ENCODE results near the gene RELA.
"Not testable (repeated sequence)": the region's sequence is repeated elsewhere in the genome, so short reads cannot be mapped to it uniquely, and the experiment has no call there.

Gene RELA

GRCh38 chr11:65663639-65664200 lies 1.0 kb upstream of the RELA start:
- peak; percentile 64 for DNase-seq

- DNase-seq, result no peak
These were observed 393 bp downstream of the RELA start for GRCh38 chr11:65662247-65662798.

DNA sequence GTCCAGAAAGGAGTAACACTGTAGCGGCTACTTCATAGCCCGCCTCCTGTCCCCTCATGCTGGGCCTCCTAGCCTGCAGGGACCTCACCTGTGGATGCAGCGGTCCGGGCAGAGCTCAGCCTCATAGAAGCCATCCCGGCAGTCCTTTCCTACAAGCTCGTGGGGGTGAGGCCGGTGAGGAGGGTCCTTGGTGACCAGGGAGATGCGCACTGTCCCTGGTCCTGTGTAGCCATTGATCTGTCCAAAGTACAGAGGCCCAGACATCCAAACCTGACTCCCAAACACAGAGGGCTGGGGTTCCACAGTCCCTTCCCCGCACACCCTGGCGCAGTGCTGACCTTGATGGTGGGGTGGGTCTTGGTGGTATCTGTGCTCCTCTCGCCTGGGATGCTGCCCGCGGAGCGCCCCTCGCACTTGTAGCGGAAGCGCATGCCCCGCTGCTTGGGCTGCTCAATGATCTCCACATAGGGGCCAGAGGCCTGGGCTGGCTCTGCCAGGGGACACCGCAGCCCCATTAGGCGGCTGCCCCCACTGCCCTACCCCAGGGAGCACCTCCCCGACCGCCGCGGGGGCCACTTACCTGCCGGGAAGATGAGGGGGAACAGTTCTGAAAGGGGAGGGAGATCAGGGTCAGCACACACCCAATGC lies 993 bp downstream of the RELA start:
- DNase-seq, result no peak

GRCh38 chr11:65660908-65661307 lies 1.8 kb downstream of the RELA start:
- DNase-seq, result not testable (repeated sequence)

- DNase-seq, result no peak
These were observed 2.7 kb downstream of the RELA start for GRCh38 chr11:65660038-65660437.

DNA sequence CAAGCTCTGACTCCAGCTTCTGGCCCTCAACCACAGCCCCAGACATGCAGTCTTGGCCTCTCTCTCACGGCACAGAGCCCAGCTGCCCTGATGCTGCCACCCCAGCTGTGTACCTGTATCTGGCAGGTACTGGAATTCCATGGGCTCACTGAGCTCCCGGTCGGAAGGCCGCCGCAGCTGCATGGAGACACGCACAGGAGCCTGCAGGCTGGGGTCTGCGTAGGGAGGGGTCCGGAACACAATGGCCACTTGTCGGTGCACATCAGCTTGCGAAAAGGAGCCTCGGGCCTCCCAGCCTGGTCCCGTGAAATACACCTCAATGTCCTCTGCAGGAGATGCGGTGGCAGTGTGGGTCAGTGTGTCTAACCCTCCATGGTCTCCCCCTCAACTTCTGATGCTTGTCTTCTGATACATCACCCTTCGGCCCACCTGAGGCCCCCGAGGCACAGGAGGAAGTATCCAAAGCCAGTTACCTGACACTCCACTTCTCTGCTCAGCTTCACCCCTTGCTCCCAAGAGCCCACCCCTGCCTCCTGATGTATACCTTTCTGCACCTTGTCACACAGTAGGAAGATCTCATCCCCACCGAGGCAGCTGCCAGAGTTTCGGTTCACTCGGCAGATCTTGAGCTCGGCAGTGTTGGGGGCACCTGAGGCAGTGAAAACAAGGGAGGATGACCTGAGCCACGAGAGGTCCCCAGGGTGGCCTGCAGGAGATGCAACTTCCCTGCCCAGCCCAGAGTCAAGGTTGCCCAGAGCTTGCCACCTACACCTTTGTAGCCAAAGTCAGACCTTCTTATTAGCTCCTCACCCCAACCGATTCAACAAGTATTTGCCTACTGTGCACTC lies 4.3 kb downstream of the RELA start:
- no peak for DNase-seq

GRCh38 chr11:65657426-65657825 lies 5.3 kb downstream of the RELA start:
- DNase-seq, result no peak

GRCh38 chr11:65655570-65656332 lies 7.0 kb downstream of the RELA start:
- DNase-seq, result no peak

DNA sequence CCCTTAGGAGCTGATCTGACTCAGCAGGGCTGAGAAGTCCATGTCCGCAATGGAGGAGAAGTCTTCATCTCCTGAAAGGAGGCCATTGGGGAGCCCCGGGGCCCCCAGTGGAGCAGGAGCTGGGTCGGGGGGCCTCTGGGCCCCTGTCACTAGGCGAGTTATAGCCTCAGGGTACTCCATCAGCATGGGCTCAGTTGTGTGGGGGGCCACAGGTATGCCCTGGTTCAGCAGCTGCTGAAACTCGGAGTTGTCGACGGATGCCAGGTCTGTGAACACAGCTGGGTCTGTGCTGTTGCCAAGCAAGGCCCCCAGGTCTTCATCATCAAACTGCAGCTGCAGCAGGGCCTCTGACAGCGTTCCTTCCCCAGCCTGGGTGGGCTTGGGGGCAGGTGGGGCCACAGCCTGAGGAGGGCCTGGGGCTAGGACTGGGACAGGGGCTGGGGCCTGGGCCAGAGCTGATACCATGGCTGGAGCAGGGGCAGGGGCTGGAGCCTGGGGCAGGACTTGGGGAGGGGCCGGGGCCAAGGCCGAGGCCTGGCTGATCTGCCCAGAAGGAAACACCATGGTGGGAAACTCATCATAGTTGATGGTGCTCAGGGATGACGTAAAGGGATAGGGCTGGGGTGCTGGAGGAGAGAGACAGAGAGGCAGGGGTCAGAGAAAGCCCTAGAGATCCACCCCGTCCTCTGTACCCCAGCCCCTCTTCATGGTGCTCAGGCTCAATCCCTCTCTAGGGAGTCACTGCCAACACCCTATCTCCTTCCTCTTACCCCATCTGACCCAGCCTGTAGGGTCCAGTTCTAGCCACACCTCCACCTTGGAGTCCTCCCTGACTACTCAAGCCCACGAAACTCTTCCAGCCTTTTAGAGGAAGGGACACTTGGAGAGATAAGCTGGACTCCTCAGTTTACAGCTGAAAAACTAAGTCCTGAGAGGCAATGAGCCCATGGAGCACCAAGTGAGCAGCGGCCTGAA lies 8.1 kb downstream of the RELA start:
- no peak for DNase-seq

- no peak for DNase-seq
These were observed 9.2 kb downstream of the RELA start for GRCh38 chr11:65653229-65654225.

GRCh38 chr11:65652511-65653228 lies 10.0 kb downstream of the RELA start:
- peak; percentile 93 for DNase-seq

- DNase-seq, result no peak
These were observed 10.9 kb downstream of the RELA start for GRCh38 chr11:65651589-65652510.

GRCh38 chr11:65651339-65651588 lies 11.5 kb downstream of the RELA start:
- DNase-seq, result no peak

GRCh38 chr11:65650547-65651338 lies 12.0 kb downstream of the RELA start:
- DNase-seq, result no peak

DNA sequence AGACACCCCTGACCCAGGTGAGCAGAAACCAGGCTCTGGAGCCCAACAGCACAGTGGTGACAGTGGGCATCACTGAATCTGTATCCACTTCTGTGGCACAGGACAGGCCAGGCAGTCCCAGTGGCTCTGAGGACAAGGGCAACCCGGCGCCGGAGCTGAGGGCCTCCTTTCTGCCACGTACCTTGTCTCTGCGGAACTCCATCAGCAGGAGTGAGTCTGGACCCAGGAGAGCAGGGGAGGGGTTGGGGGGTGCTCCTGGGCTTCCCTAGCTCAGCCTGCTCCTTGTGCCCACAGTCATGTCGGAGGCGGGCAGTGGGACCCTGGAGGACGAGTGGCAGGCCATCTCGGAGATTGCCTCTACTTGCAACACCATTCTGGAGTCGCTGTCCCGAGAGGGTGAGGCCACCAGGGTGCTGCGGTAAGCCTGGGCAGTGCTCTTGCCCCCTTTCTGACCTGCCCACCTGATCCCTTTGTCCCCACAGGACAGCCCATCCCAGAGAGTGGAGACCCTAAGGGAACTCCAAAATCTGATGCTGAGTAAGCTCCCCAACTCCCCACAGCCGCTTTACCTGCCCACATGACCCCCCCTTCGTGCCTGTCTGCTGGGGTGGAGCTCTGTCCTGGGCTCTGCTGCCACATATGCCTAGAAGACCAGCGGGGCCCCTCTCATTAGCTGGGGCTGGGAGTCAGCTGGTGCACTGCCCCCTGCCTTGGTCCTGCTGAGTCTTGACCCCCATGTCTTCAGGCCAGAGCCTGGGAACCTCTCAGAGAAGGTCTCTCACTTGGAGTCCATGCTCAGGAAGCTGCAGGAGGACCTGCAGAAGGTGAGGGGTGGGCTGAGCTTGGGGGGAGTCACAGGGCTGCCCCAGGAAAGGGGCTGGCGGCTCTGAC lies 12.8 kb downstream of the RELA start:
- no peak for DNase-seq

- no peak for DNase-seq
These were observed 13.7 kb downstream of the RELA start for GRCh38 chr11:65648997-65649493.
